CD4-positive, alpha-beta T cell treated with Interleukin-15 for 1 hour (primary cell): Measurements from ENCODE around the gene ZFP64.
"Not testable (repeated sequence)": the region's sequence is repeated elsewhere in the genome, so short reads cannot be mapped to it uniquely, and the experiment has no call there.

Experiments
- DNase-seq: peaks from one replicate; pipeline ENCODE4 v3.0.0-alpha.2; 2020

ZFP64 gene

GRCh38 chr20:52191132-52191915, at the start of gene ZFP64:
ZFP64 (minus strand) TSS chr20:52191779; CDS start chr20:52191636, 143 bp downstream.
- DNase-seq = peak; percentile 58

- DNase-seq = no peak
Measured at GRCh38 chr20:52240802-52241201, 49.2 kb upstream of the ZFP64 start.

GRCh38 chr20:52239102-52239501, 47.5 kb upstream of the ZFP64 start:
- DNase-seq = no peak

- no peak for DNase-seq
Measured at GRCh38 chr20:52236292-52236691, 44.7 kb upstream of the ZFP64 start.

- DNase-seq = no peak
Measured at GRCh38 chr20:52235129-52235528, 43.5 kb upstream of the ZFP64 start.

GRCh38 chr20:52234302-52235045, 42.9 kb upstream of the ZFP64 start:
- DNase-seq = no peak

- no peak for DNase-seq
Measured at GRCh38 chr20:52231230-52231746, 39.7 kb upstream of the ZFP64 start.

GRCh38 chr20:52230409-52230808, 38.8 kb upstream of the ZFP64 start:
- no peak for DNase-seq

GRCh38 chr20:52229346-52229745, 37.8 kb upstream of the ZFP64 start:
- not testable (repeated sequence) for DNase-seq

GRCh38 chr20:52226370-52226769, 34.8 kb upstream of the ZFP64 start:
- DNase-seq = no peak

GRCh38 chr20:52224920-52225319, 33.3 kb upstream of the ZFP64 start:
- no peak for DNase-seq

- not testable (repeated sequence) for DNase-seq
Measured at GRCh38 chr20:52221362-52221761, 29.8 kb upstream of the ZFP64 start.

- not testable (repeated sequence) for DNase-seq
Measured at GRCh38 chr20:52220891-52221290, 29.3 kb upstream of the ZFP64 start.

- no peak for DNase-seq
Measured at GRCh38 chr20:52219441-52219840, 27.9 kb upstream of the ZFP64 start.

GRCh38 chr20:52217689-52218395, 26.3 kb upstream of the ZFP64 start:
- DNase-seq = no peak

- DNase-seq = no peak
Measured at GRCh38 chr20:52213995-52214394, 22.4 kb upstream of the ZFP64 start.

GRCh38 chr20:52212943-52213342, 21.4 kb upstream of the ZFP64 start:
- DNase-seq = no peak

- DNase-seq = no peak
Measured at GRCh38 chr20:52210037-52210990, 18.7 kb upstream of the ZFP64 start.

GRCh38 chr20:52209154-52209571, 17.6 kb upstream of the ZFP64 start:
- DNase-seq = no peak

GRCh38 chr20:52207020-52207810, 15.6 kb upstream of the ZFP64 start:
- no peak for DNase-seq

GRCh38 chr20:52204136-52204535, 12.6 kb upstream of the ZFP64 start:
- DNase-seq = no peak
